ENCODE results near the gene CELA3B. TPM values are rescaled to one million over a fixed set of nuclear protein-coding genes. Genes with fewer than 3 reads are reported as not detected.

Gene CELA3B
- total and polyA plus RNA-seq, 2 of the 13 experiments (the other 11 are each of a cell fraction or from before 2014, with no cell fraction given) = 0.34 TPM; not detected in 1

- TF ChIP-seq HMG20A (CRISPR knock-in tag; IDR thresholded peaks at IDR 0.05; ENCODE audit: borderline replicate concordance) (peak; percentile 49; the same call in 1 of the 2 replicates), TRIM22 (IDR thresholded peaks at IDR 0.05) (no peak), ZNF3 (CRISPR knock-in tag; IDR thresholded peaks at IDR 0.05) (no peak), HOXA9 (CRISPR knock-in tag; IDR thresholded peaks at IDR 0.05; ENCODE audit: borderline replicate concordance) (0 out of 2 replicates have a peak, but pooled peaks have one; percentile 42), AFF4 (CRISPR knock-in tag; IDR thresholded peaks at IDR 0.05) (no peak), KDM5A (IDR thresholded peaks at IDR 0.05; ENCODE audit: borderline replicate concordance, low read length) (no peak), ZNF101 (CRISPR knock-in tag; IDR thresholded peaks at IDR 0.05; ENCODE audit: borderline replicate concordance, low read depth) (no peak), ZNF235 (CRISPR knock-in tag; IDR thresholded peaks at IDR 0.05; ENCODE audit: borderline replicate concordance) (no peak), YEATS2 (CRISPR knock-in tag; IDR thresholded peaks at IDR 0.05; ENCODE audit: borderline replicate concordance) (no peak), TBX2 (CRISPR knock-in tag; IDR thresholded peaks at IDR 0.05; ENCODE audit: borderline replicate concordance) (peak; percentile 85; the same call in 1 of the 2 replicates), ZFP36 (IDR thresholded peaks at IDR 0.05; ENCODE audit: borderline replicate concordance, low read depth, low read length, partially characterized antibody) (no peak), YEATS4 (CRISPR knock-in tag; IDR thresholded peaks at IDR 0.05; ENCODE audit: borderline replicate concordance) (peak; percentile 35; the same call in 1 of the 2 replicates), ZNF441 (CRISPR knock-in tag; IDR thresholded peaks at IDR 0.05; ENCODE audit: borderline replicate concordance) (peak; percentile 80; the same call in 1 of the 2 replicates), ZBTB49 (CRISPR knock-in tag; IDR thresholded peaks at IDR 0.05; ENCODE audit: borderline replicate concordance) (no peak), ZNF672 (CRISPR knock-in tag; IDR thresholded peaks at IDR 0.05) (no peak), HES4 (CRISPR knock-in tag; IDR thresholded peaks at IDR 0.05; ENCODE audit: borderline replicate concordance) (no peak), KMT2A (CRISPR knock-in tag; IDR thresholded peaks at IDR 0.05) (0 out of 2 replicates have a peak, but pooled peaks have one; percentile 25)
- TF ChIP-seq, protein P1, sequence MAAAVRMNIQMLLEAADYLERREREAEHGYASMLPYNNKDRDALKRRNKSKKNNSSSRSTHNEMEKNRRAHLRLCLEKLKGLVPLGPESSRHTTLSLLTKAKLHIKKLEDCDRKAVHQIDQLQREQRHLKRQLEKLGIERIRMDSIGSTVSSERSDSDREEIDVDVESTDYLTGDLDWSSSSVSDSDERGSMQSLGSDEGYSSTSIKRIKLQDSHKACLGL (CRISPR knock-in tag; IDR thresholded peaks at IDR 0.05) = peak; percentile 59; the same call in 1 of the 2 replicates
- TF ChIP-seq, protein P2, sequence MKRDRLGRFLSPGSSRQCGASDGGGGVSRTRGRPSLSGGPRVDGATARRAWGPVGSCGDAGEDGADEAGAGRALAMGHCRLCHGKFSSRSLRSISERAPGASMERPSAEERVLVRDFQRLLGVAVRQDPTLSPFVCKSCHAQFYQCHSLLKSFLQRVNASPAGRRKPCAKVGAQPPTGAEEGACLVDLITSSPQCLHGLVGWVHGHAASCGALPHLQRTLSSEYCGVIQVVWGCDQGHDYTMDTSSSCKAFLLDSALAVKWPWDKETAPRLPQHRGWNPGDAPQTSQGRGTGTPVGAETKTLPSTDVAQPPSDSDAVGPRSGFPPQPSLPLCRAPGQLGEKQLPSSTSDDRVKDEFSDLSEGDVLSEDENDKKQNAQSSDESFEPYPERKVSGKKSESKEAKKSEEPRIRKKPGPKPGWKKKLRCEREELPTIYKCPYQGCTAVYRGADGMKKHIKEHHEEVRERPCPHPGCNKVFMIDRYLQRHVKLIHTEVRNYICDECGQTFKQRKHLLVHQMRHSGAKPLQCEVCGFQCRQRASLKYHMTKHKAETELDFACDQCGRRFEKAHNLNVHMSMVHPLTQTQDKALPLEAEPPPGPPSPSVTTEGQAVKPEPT (CRISPR knock-in tag; IDR thresholded peaks at IDR 0.05; ENCODE audit: low read depth) = peak; percentile 75; the same call in 1 of the 2 replicates
Measured at GRCh38 chr1:21946836-21947587, 29.8 kb upstream of the CELA3B start (continued).

Data from HepG2 (cell line).